ENCODE results near the gene GJA3. TPM values are rescaled to one million over a fixed set of nuclear protein-coding genes. Genes with fewer than 3 reads are reported as not detected.

Gene GJA3
- total and polyA plus RNA-seq, 2 of the 8 experiments (the other 6 are each of a cell fraction or from before 2014, with no cell fraction given) = 0.12 to 0.60 TPM

GRCh38 chr13:20129076-20129475 lies 31.8 kb downstream of the GJA3 start (continued):
- TF ChIP-seq CHD7 (IDR thresholded peaks at IDR 0.05; ENCODE audit: insufficient replicate concordance, low read length) = no peak
- TF ChIP-seq KDM5A (IDR thresholded peaks at IDR 0.05; ENCODE audit: low read length) = no peak
- no peak for TF ChIP-seq RFX5 (IDR thresholded peaks at IDR 0.05; ENCODE audit: borderline replicate concordance, low read depth, low read length)
- TF ChIP-seq RNF2 (IDR thresholded peaks at IDR 0.05; ENCODE audit: borderline replicate concordance, low read depth, low read length, missing control alignments, poor library complexity, severe bottlenecking) = no peak
- no peak for TF ChIP-seq USF2 (IDR thresholded peaks at IDR 0.05; ENCODE audit: low read length)
- no peak for TF ChIP-seq SAP30 (IDR thresholded peaks at IDR 0.05; ENCODE audit: insufficient read depth, insufficient replicate concordance, low read length)
- TF ChIP-seq PHF8 (conservative IDR thresholded peaks at IDR 0.05; ENCODE audit: low read depth, low read length) = no peak
- TF ChIP-seq CEBPB (IDR thresholded peaks at IDR 0.05; ENCODE audit: low read depth, low read length) = no peak
- no peak for TF ChIP-seq RAD21 (IDR thresholded peaks at IDR 0.05 in 1 of 2, conservative IDR thresholded peaks at IDR 0.05 in 1 of 2; ENCODE audit: low read depth in 2 of 2, low read length in 2 of 2)
- TF ChIP-seq BRCA1 (IDR thresholded peaks at IDR 0.05; ENCODE audit: low read depth, low read length) = no peak
